K562 (cell line): ENCODE measurements around the gene ZBP1. TPM values are rescaled to one million over a fixed set of nuclear protein-coding genes. Genes with fewer than 3 reads are reported as not detected.

Source experiments
- ATAC-seq: fragments of 200-7000 bp; cut with Tn5 transposase; 3 replicates; pipeline ENCODE4 v1.9.1; 2020; ENCODE audit warnings: moderate library complexity
- BruUV-seq: library from RNA; stranded (reverse); fragments of 400-500 nt; replicated peaks from 2 replicates; lab custom pipeline; 2021; lab: Mats Ljungman, UMichigan
- CTCF ChIA-PET: fragments of 300-600 bp; formaldehyde crosslinking; extraction: SDS; loops from one replicate; lab custom pipeline; 2021; ENCODE audit warnings: low intra/inter-chr PET ratio; lab: Yijun Ruan, JAX
- POLR2A ChIA-PET: fragments of 300-600, 350-650 bp; sonication (Branson Sonifier 250); formaldehyde crosslinking; extraction: SDS; loops from one replicate; lab custom pipeline; 2021; ENCODE audit warnings: antibody characterized with exemption, inconsistent platforms; lab: Yijun Ruan, JAX
- DNase-seq, 4 experiments: peaks; one replicate each; pipeline versions ENCODE4 v3.0.0 to v3.0.0-alpha.2; 2011 to 2018; ENCODE audit warnings: low spot score in 3 of 4, mixed read lengths in 3 of 4; ENCODE audit errors: extremely low read depth in 1 of 4
- FAIRE-seq: peaks from 2 replicates; lab custom pipeline; 2011; peaks lifted over from hg19 to GRCh38; lab: Jason Lieb, UNC
- H2AFZ ChIP-seq: 2 replicates; pipeline ENCODE4 v1.6.0; 2011; ENCODE audit warnings: low read depth, low read length, control low read depth, inconsistent platforms
- H3K27ac ChIP-seq: fragments of 200-600 bp; 3 replicates; pipeline ENCODE4 v1.8.0; 2011; ENCODE audit warnings: low read depth, mild to moderate bottlenecking, control low read depth, inconsistent platforms, low read length, moderate library complexity, mixed read lengths; ENCODE audit errors: extremely low read depth
- H3K27me3 ChIP-seq, 2 experiments: fragments of 300-600 bp in 1 of 2; 2 replicates in 1 of 2; 3 replicates in 1 of 2; pipeline versions ENCODE4 v1.6.0 to v1.8.0; 2011; ENCODE audit warnings: inconsistent platforms in 2 of 2, low read length in 2 of 2, mild to moderate bottlenecking in 1 of 2, mixed read lengths in 1 of 2, moderate library complexity in 1 of 2; ENCODE audit not compliant: control insufficient read depth in 2 of 2, insufficient read depth in 2 of 2
- H3K36me3 ChIP-seq: fragments of 300-600 bp; 3 replicates; pipeline ENCODE4 v1.8.0; 2011; ENCODE audit warnings: mild to moderate bottlenecking, low read length, inconsistent platforms; ENCODE audit not compliant: control insufficient read depth, insufficient read depth
- H3K4me1 ChIP-seq, 2 experiments: fragments of 200-600 bp in 1 of 2; replicated peaks in 1 of 2; 2 replicates in 1 of 2; 3 replicates in 1 of 2; pipeline versions ENCODE4 v1.5.1 to v1.8.0; 2011; ENCODE audit warnings: inconsistent platforms in 2 of 2, low read length in 2 of 2, mild to moderate bottlenecking in 1 of 2, mixed read lengths in 1 of 2, moderate library complexity in 1 of 2; ENCODE audit not compliant: control insufficient read depth in 2 of 2, insufficient read depth in 2 of 2
- H3K4me2 ChIP-seq: 2 replicates; pipeline ENCODE4 v1.6.1; 2011; ENCODE audit warnings: low read length, control low read depth, inconsistent platforms, mixed read lengths; ENCODE audit not compliant: insufficient read depth
- H3K4me3 ChIP-seq: fragments of 200-600 bp; sonication (generic), shearing (Covaris generic); 2 replicates; pipeline ENCODE4 v1.5.1; 2016; ENCODE audit warnings: control low read depth, inconsistent platforms
- H3K79me2 ChIP-seq: fragments of 200-600 bp; 3 replicates; pipeline ENCODE4 v1.8.0; 2011; ENCODE audit warnings: low read length, inconsistent platforms; ENCODE audit not compliant: control insufficient read depth, insufficient read depth
- H3K9ac ChIP-seq, 2 experiments: 2 replicates each; pipeline versions ENCODE4 v1.6.0 to v1.6.1; 2011; ENCODE audit warnings: low read depth in 2 of 2, low read length in 2 of 2, control low read depth in 1 of 2, inconsistent platforms in 1 of 2, mild to moderate bottlenecking in 1 of 2, mixed read lengths in 1 of 2; ENCODE audit not compliant: insufficient read depth in 1 of 2
- H3K9me1 ChIP-seq: one replicate; pipeline ENCODE4 v1.6.0; 2011; ENCODE audit warnings: inconsistent platforms, mild to moderate bottlenecking, low read length, moderate library complexity; ENCODE audit not compliant: control insufficient read depth, insufficient read depth
- H3K9me3 ChIP-seq: replicated peaks from 2 replicates; pipeline ENCODE4 v1.5.1; 2011; ENCODE audit warnings: low read depth, low read length, inconsistent platforms; ENCODE audit not compliant: control insufficient read depth, insufficient read depth
- H4K20me1 ChIP-seq: replicated peaks from 2 replicates; pipeline ENCODE4 v1.6.1; 2011; ENCODE audit warnings: low read length, inconsistent platforms, mixed read lengths; ENCODE audit not compliant: control insufficient read depth, insufficient read depth
- AFF4 ChIP-seq: sonication (generic); formaldehyde crosslinking; IDR thresholded peaks from 2 replicates; pipeline ENCODE4 v1.8.0; 2023; ENCODE audit warnings: mild to moderate bottlenecking, missing genetic modification reagents
- CCNT2 ChIP-seq: IDR thresholded peaks from 2 replicates; pipeline ENCODE4 v1.6.1; 2011; ENCODE audit warnings: borderline replicate concordance, low read depth, mild to moderate bottlenecking, moderate library complexity, mixed read lengths, low read length; ENCODE audit not compliant: insufficient read length; ENCODE audit errors: extremely low read depth
- DMBX1 ChIP-seq: fragments of 250-450 bp; sonication (Bioruptor Pico); IDR thresholded peaks from 2 replicates; pipeline ENCODE4 v1.8.0; 2022; ENCODE audit warnings: inconsistent platforms, mild to moderate bottlenecking, moderate library complexity, borderline replicate concordance
- GATAD2B ChIP-seq: fragments of 450-650 bp; IDR thresholded peaks from 2 replicates; pipeline ENCODE4 v1.6.1; 2017; ENCODE audit warnings: mild to moderate bottlenecking, borderline replicate concordance
- KAT8 ChIP-seq: fragments of 450-650 bp; IDR thresholded peaks from 2 replicates; pipeline ENCODE4 v1.6.1; 2016; ENCODE audit warnings: low read depth, mild to moderate bottlenecking
- NR1H2 ChIP-seq: sonication (generic); formaldehyde crosslinking; IDR thresholded peaks from 2 replicates; pipeline ENCODE4 v1.4.0; 2020; ENCODE audit warnings: mild to moderate bottlenecking, missing genetic modification reagents
- NR2C2 ChIP-seq, 2 experiments: fragments of 200-800 bp in 1 of 2; sonication (Bioruptor generic) in 1 of 2; sonication (generic) in 1 of 2; formaldehyde crosslinking in 1 of 2; IDR thresholded peaks; 2 replicates each; pipeline versions ENCODE4 v1.6.1 to v1.8.0; 2016 to 2022; ENCODE audit warnings: mild to moderate bottlenecking in 1 of 2, missing compliant biosample characterization in 1 of 2, missing genetic modification characterization in 1 of 2, missing genetic modification reagents in 1 of 2
- POLR2B ChIP-seq: fragments of 450-650 bp; IDR thresholded peaks from 2 replicates; pipeline ENCODE4 v1.6.1; 2018; ENCODE audit warnings: low read depth; ENCODE audit not compliant: partially characterized antibody
- SREBF2 ChIP-seq: sonication (generic); formaldehyde crosslinking; IDR thresholded peaks from 2 replicates; pipeline ENCODE4 v1.4.0; 2020; ENCODE audit warnings: mild to moderate bottlenecking, missing genetic modification reagents
- WGBS: fragments of 100-300 bp; shearing (Covaris generic); methylation state at CpG from one replicate; pipeline ENCODE4 v1.1.6; 2016; ENCODE audit warnings: low coverage, mixed read lengths; ENCODE audit not compliant: insufficient coverage; ENCODE audit errors: missing lambda C conversion rate; 5-methylcytosine and 5-hydroxymethylcytosine counted together
- in situ Hi-C: fragments of 300-500 bp; cut with MboI; formaldehyde crosslinking; loops from 4 replicates; pipeline ENCODE4 v1.15.0; 2018; ENCODE audit warnings: inconsistent platforms, mixed read lengths
- intact Hi-C: fragments of 100-400 bp; cut with micrococcal nuclease; formaldehyde crosslinking; loops from 2 replicates; pipeline ENCODE4 v1.14.2; 2022
- polyA plus RNA-seq, 8 experiments: library from polyadenylated mRNA; depleted of rRNA in 4 of 8; stranded (reverse) in 5 of 8; unstranded in 3 of 8; fragments of >200 nt; fragmentation: Nextera tagmentation in 2 of 8; fragmentation: Illumina TruSeq in 1 of 8; extraction: Ambion mirVana in 2 of 8; extraction: Trizol in 1 of 8; gene quantifications; 2 replicates each; pipeline versions ENCODE4 v1.2.1 to v1.2.3, GENCODE V29; 2011 to 2014; ENCODE audit warnings: inconsistent platforms in 1 of 8, missing spikeins in 1 of 8
- total RNA-seq, 7 experiments: library from RNA; depleted of rRNA in 6 of 7; stranded (reverse); fragments of >200 nt in 6 of 7; fragmentation: Illumina TruSeq in 2 of 7; extraction: Trizol in 2 of 7; gene quantifications; 2 replicates each; pipeline versions ENCODE4 v1.2.1 to v1.2.3, GENCODE V29; 2011 to 2021; ENCODE audit warnings: low replicate concordance in 1 of 7

The ZBP1 gene
- total and polyA plus RNA-seq, 9 of the 15 experiments (the other 6 are each of a cell fraction or from before 2014, with no cell fraction given) = not detected

- WGBS = 24% methylated on average over 11 of the region's 11 CpGs
- no peak for ATAC-seq
- CTCF ChIA-PET = no interaction called here
Measured at GRCh38 chr20:57564951-57565642, 55.1 kb downstream of the ZBP1 start.

GRCh38 chr20:57564180-57564802 lies 55.9 kb downstream of the ZBP1 start:
- WGBS = 38% methylated on average over 14 of the region's 14 CpGs
- ChIA-PET POLR2A (interaction anchor here (0.6 to 0.8 kb wide), 2 partner anchors 16 to 403 kb away, joined by 3 to 5 read pairs; no protein-coding TSS in a partner anchor), CTCF (no interaction called here)
- Histone ChIP-seq H4K20me1 (no peaks in the 10 kb centered on the region), H3K4me2 (no peak overlapping the region), H3K27ac (no peak overlapping the region), H3K36me3 (no peaks in the 10 kb centered on the region), H3K9me1 (no peaks in the 10 kb centered on the region), H3K4me1 (peaks cover 22 to 32% of the 10 kb centered on the region in 2 experiments), H3K27me3 (0 out of 5 replicates have a peak, but pooled peaks cover 0 to 12% of the 10 kb centered on the region in 2 experiments), H3K9ac (no peak overlapping the region), H2AFZ (no peak overlapping the region), H3K4me3 (no peak overlapping the region), H3K79me2 (no peaks in the 10 kb centered on the region), H3K9me3 (no peaks in the 10 kb centered on the region)
- ATAC-seq (no peak), FAIRE-seq (no peak), DNase-seq (no peak)
- BruUV-seq = no TSS peak
- intact Hi-C loops (no loop called here), in situ Hi-C loops (no loop called here)
- TF ChIP-seq NR2C2 (CRISPR knock-in tag; IDR thresholded peaks at IDR 0.05) (no peak), NR2C2 (tag; IDR thresholded peaks at IDR 0.05) (no peak), NR1H2 (no peak), GATAD2B (no peak), AFF4 (no peak), SREBF2 (no peak), POLR2B (no peak), CCNT2 (no peak), DMBX1 (CRISPR knock-in tag) (no peak)

More at GRCh38 chr20:57564951-57565642, 55.1 kb downstream of the ZBP1 start:
- H3K9ac ChIP-seq = no peak overlapping the region
- in situ Hi-C loops = no loop called here
- no peak for TF ChIP-seq KAT8
- TF ChIP-seq, all 486 proteins: peak for 0
- Histone ChIP-seq H3K4me3 (no peak overlapping the region), H3K4me1 (peaks cover 14 to 24% of the 10 kb centered on the region in 2 experiments), H2AFZ (no peak overlapping the region), H3K9me3 (no peaks in the 10 kb centered on the region), H3K27me3 (0 out of 5 replicates have a peak, but pooled peaks cover 0 to 12% of the 10 kb centered on the region in 2 experiments), H3K36me3 (no peaks in the 10 kb centered on the region), H4K20me1 (no peaks in the 10 kb centered on the region), H3K4me2 (no peak overlapping the region), H3K27ac (no peak overlapping the region), H3K9me1 (no peaks in the 10 kb centered on the region), H3K79me2 (no peaks in the 10 kb centered on the region)
- DNase-seq (no peak), FAIRE-seq (no peak)
- POLR2A ChIA-PET = interaction anchor here (0.6 to 1.0 kb wide), 3 partner anchors 14 to 404 kb away, joined by 3 to 5 read pairs (median 3); no protein-coding TSS in a partner anchor
- no TSS peak for BruUV-seq
- intact Hi-C loops = no loop called here
